CD4-positive, alpha-beta T cell treated with Interleukin-4 for 4 hours (primary cell): ENCODE measurements around the gene WFIKKN2.
A peak's percentile ranks its signal among the peaks of the same experiment; 100 is the strongest.

Experiments used
- DNase-seq: peaks from one replicate; pipeline ENCODE4 v3.0.0-alpha.2; 2020

WFIKKN2 gene

DNA sequence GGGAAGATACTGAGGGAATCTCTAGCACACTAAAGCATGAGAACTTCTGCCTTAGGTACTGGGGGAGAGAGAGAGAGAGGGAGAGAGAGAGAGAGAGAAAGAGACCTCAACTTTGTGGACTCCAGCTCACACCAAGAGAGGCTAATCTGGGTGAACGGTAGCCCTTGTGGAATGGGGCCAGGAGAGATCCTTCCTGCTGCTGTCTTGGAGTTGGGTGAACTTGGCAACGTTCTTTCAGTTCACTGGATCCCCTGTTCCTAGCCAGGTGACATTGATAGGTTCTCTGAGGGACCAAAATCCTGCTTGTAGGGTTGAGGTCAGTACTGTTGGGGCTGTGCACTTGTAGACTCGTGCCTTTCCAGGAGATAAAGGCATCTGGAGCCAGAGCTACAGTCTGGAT lies 26.5 kb upstream of the WFIKKN2 start:
- DNase-seq: no peak

GRCh38 chr17:50813583-50813982 lies 21.8 kb upstream of the WFIKKN2 start:
- no peak for DNase-seq

DNA sequence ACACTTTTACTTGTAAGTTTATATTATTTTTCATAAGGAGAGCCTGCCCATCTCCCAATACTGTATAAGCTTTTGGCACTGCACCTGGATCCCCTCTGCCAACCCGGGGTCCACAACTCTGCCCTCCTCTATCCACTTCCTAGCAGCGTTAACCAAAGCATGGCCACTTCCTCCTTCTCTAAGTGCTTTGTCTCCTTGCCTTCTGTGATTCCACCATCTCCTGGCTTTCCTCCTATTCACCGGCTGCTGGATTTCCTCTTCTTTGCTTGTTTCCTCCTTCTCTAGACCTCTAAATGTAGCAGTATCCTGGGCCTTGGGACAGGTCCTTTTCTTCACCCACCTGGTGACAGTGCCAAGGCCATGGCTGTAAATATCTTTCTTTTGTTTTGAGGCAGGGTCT lies 20.0 kb upstream of the WFIKKN2 start:
- no peak for DNase-seq

DNA sequence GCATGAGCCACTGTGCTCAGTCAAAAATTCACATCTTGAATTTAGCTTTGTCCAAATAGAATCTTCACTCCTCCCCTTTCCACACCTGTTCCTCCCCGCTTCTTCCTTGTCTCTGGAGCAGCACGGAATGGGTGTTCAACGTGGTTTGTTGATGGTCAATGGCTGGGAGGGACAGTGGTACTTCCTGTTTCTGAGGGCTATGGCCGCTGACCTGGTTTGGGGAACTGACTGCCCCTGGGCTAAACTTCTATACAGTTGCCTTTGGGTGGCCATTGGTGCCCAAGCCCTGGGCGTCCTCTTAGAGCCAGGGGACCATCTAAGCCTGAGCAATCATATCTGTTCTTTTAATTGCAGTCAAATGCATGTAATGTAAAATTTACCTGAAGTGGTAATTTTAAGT lies 19.1 kb upstream of the WFIKKN2 start:
- no peak for DNase-seq

DNA sequence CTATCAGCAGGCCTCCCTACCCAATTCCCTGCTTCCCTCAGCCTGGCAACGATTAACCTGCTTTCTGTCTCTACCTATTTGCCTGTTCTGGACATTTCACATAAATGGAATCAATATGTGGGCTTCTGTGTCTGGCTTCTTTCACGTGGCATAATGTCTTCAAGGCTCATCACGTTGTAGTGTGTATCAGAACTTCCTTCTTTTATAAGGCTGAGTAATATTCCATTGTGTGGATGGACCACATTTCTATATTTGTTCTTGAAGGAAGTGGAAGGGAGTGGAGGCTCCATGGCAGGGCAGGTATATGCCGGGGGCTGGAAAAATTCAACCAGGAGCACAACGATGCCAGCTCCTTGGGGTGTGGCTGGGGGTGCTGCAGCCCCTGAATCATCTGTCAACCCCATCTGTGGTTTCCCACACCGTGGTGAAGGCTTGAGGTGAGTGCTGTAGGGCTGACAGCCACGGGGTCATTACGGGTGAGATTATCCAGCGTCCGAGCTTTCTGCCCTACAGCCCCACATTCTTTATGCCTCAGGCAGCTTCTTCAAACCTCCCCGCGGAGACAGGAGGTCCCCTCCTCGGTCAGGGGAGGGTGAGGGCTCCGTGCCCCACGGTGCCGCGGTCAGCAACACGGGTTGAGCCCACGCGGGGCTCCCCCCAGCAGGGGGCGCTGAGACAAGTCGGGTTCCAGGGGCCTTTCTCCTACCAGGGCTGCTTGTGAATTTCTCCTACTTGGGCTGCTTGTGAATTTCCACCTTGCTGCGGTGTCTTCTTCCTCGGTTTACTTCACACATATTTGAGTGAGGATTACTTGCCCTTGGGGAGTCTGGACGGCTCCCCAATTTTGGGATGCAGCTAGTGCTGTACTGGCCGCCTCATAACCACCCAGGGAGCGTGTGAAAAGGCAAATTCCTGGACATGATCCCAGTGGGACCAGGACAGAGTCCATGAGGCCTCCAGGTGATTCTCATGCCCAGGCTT lies 18.3 kb upstream of the WFIKKN2 start:
- DNase-seq: peak; percentile 37

GRCh38 chr17:50817838-50818237 lies 17.5 kb upstream of the WFIKKN2 start:
- no peak for DNase-seq

DNA sequence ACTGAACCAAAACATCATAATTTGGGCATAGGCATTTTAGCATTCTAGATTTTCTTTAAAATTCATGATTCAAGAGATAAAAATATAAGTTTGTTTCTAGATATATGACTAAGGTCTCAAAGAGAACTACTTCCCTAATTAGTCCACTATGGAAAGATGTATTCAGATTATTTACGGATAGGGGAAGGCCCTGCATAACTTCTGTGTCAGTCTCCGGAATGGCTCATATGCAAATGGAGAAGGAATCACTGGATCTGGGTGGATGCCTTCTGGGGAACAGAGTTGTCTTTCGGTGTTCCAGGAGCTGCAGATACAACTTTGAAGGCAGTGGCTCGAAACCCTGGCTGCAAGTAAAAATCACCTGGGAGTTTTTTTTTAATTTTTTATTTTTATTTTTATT lies 17.1 kb upstream of the WFIKKN2 start:
- no peak for DNase-seq

DNA sequence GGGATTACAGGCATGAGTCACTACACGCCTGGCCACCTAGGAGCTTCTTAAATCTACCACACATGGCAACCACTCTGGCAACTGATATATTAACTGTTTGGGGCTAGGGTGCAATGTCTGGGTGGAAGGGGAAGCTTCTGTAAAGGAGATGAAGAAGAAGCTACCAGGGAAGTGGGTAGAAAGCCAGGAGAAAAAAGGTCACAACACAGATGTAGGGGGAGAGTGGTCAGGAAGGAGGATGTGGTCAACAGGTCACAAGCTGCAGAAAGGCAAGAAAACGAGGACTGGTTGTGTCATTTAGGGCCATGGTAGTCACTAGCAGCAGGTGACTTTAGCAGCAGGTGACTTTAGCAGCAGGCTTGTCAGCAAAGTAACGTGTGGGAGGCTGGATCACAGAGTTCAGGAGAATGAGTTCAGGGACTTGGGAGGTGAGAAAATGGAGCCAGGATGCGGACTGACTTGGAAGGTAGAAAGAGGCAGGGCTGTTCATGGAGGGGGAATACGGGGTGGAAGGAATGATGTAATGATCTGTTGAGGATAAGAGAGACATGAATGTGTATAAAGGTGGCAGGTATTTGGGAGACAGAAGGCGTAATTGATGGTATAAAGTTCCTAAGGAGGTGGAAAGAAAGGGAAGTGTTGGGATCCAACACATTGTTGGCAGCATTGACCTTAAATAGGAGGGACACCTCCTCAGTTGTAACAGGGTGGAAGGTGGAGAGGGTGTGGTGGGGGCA lies 16.3 kb upstream of the WFIKKN2 start:
- no peak for DNase-seq

GRCh38 chr17:50820651-50821050 lies 14.7 kb upstream of the WFIKKN2 start:
- DNase-seq: no peak

GRCh38 chr17:50822550-50822949 lies 12.8 kb upstream of the WFIKKN2 start:
- no peak for DNase-seq

DNA sequence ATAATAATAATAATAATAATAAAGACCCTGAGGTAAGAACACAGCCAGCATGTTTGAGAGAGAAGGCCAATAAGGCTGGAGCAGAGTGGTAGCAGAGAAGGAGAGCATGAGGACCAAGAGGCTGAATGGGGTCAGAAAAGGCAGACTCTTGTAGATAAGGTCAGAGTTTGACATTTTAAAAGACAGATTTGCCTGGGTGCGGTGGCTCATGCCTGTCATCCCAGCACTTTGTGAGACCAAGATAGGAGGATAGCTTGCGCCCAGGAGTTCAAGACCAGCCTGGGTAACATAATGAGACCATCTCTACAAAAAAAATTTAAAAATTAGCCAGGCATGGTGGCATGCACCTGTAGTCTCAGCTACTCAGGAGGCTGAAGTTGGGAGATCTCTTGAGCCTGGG lies 11.0 kb upstream of the WFIKKN2 start:
- no peak for DNase-seq

- no peak for DNase-seq
Measured at GRCh38 chr17:50825188-50825587, 10.2 kb upstream of the WFIKKN2 start.

- DNase-seq: no peak
Measured at GRCh38 chr17:50828508-50829170, 6.7 kb upstream of the WFIKKN2 start.

DNA sequence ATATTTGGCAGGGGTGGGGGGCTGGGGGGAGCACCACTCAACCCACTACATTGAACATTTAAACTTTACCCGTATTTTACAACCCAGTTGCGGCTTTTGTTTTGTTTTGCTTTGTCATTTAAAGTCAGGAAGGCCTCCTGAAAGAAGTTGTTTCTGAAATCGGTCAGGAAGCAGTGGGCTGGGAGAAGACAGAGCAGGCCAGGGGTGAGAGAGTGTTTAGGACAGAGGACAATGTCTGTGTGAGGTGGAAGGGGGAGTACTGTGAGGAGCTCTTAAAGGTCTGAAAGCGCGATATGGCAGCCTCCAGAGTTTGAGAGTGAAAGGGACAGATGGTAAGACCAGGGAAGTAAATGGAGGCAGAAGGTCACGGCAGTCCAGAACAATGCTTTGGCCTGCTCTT lies 6.1 kb upstream of the WFIKKN2 start:
- no peak for DNase-seq

GRCh38 chr17:50830352-50830751 lies 5.0 kb upstream of the WFIKKN2 start:
- DNase-seq: no peak

- DNase-seq: no peak
Measured at GRCh38 chr17:50830994-50831393, 4.4 kb upstream of the WFIKKN2 start.

GRCh38 chr17:50831471-50831928 lies 3.9 kb upstream of the WFIKKN2 start:
- DNase-seq: no peak

DNA sequence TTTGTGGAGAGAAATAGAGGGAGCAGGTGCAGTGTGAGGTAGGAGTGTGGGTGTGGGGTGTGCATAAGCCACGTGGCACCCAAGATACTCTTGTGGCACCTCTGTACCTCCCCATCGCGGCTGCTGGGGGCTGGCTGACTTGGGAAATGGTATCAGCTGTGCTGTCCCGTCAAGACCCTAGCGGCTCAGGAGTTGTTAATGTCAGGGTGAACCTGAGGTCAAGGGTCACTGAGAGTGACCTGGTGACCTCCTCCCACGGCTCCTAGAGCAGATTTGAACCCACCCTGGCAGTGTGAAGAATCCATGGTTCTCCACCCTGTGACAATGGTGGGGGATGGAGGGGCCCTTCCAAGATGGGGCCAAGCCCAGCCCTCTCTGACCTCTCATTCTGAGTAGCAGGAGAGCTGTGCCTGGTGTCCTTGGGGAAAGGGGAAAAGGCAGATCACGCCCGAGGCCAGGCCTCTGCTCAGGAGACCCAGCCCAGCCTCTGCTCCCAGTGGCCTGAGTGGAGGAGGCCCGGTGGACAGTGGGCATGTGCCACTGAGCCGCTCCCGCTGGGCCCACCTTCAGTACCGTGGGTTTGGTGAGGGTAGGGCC lies 3.0 kb upstream of the WFIKKN2 start:
- no peak for DNase-seq

GRCh38 chr17:50832864-50833381 lies 2.5 kb upstream of the WFIKKN2 start:
- no peak for DNase-seq

- no peak for DNase-seq
Measured at GRCh38 chr17:50833510-50834428, 1.6 kb upstream of the WFIKKN2 start.

DNA sequence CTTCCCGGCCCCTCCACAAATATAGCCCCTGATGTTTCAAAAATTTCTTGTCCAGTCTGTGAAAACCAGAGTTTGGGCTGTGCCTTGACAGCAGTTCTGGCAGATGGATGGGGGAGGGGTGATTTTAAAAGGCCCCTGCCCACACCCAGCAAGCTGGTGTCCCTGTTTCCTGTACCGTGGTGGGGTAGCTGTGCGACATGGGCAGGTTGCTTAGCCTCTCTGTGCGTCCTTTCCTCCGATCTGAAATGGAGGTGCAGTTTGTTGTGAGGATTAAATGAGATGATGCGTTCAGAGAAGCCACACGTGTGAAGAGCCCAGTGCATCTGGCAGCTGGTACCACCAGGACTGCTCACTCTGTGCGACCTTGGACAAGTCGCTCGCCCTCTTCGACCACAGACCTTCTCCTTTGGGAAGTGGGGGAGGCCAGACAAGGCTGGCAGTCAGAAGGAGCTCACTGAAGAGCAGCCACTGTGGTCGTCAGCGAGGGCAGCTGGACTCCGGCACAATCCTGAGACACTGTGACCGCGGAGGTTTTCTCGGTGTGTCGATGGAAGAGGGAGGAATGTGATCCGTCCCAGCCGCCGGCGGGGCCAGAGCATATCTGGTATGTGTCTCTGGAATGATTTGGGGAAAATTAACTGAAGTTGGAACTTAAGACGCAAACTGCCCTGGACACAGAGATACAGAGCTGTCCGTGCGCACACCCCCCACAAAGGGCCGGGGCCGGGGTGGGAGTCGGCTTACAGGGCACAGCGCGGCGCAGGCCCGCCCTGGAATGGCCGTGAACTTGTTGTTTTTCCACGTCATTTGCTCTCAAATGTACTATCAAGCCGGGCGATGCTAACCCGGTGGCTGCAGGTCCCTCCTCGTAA lies 721 bp upstream of the WFIKKN2 start:
- no peak for DNase-seq
